Measurements from ENCODE around the gene LBHD1.
A peak's percentile ranks its signal among the peaks of the same experiment; 100 is the strongest.
"Not testable (repeated sequence)": the region's sequence is repeated elsewhere in the genome, so short reads cannot be mapped to it uniquely, and the experiment has no call there.

Gene LBHD1

DNA sequence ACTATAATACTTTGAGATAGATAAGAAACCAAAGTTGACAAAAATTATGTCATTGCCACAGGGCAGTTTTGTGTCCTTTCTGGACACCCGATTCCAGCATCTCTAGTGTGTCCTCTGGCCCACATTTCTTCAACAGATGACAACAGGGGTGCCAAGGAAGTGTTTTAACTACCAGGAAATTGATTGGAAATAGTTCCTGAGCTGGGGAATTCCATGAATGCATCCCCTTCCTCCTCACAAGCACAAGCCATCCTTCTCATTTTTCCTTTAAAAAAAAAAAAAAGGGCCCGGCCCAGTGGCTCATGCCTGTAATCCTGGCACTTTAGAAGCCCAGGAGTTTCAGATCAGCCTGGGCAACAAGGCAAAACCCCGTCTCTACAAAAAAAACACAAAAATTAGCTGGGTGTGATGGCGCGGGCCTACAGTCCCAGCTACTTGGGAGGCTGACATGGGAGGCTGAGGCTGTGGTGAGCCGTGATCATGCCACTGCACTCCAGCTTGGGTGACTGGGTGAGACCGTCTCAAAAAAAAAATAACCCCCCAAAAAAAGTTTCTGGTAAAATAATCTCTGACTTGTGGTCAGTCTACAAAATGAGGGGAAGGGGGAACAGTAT lies 49.5 kb downstream of the LBHD1 start:
- TF ChIP-seq, protein P1, sequence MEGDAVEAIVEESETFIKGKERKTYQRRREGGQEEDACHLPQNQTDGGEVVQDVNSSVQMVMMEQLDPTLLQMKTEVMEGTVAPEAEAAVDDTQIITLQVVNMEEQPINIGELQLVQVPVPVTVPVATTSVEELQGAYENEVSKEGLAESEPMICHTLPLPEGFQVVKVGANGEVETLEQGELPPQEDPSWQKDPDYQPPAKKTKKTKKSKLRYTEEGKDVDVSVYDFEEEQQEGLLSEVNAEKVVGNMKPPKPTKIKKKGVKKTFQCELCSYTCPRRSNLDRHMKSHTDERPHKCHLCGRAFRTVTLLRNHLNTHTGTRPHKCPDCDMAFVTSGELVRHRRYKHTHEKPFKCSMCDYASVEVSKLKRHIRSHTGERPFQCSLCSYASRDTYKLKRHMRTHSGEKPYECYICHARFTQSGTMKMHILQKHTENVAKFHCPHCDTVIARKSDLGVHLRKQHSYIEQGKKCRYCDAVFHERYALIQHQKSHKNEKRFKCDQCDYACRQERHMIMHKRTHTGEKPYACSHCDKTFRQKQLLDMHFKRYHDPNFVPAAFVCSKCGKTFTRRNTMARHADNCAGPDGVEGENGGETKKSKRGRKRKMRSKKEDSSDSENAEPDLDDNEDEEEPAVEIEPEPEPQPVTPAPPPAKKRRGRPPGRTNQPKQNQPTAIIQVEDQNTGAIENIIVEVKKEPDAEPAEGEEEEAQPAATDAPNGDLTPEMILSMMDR (IDR thresholded peaks at IDR 0.05; ENCODE audit: insufficient read depth, missing control alignments), result no peak
- no peak for DNase-seq (ENCODE audit: insufficient read length, low spot score)
- FAIRE-seq, result no peak

DNA sequence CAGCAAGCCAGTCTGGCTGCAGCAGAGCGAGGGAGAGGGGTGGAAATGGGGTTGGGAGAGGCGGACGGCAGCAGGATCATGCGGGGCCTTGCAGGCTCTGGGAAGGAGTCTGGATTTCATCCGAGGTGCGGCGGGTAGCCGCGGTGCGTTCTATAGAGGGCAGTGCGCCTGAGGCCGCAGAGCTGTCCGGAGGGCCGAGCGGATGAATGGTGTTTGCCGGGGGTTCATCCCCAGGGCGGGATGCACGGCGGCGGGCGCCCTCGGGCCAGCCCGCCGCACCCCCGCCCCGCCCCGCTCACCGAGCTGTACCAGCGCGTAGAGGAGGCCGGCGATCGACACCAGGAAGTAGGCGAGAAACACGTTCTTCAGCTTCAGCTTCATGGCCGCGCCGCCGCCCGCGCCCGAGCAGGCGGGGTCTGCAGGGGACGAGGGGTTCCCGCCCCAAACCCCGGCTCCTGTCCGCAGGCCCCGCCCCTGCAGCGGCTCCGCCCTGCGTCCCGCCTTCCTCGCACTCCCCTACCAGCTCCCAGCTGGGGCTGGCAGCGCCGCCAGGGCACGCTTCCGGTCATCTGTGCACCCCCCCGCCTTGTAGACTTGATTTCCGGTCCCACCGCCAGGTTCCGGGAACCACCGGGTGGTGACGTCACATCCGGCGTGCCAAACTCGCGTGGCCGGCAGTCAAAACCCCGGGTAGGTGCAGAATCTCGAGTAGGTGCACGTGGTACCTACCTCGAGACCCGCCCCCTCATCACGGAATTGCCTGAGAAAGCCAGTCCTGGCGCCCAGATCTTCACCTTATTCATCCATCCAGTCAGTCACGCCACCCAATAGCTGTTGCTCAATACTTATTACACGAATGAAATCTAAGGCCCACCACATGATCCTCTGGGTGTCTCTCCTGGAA lies 50.2 kb downstream of the LBHD1 start, which contains the start of gene B3GAT3:
B3GAT3 (minus strand) TSS at position 420 of the 904 bp plus-strand sequence; CDS start at position 381, 39 bp downstream.
- TF ChIP-seq, protein P1 (IDR thresholded peaks at IDR 0.05; ENCODE audit: insufficient read depth, missing control alignments), result no peak
- FAIRE-seq, result no peak
- DNase-seq (ENCODE audit: insufficient read length, low spot score), result peak; percentile 97

DNA sequence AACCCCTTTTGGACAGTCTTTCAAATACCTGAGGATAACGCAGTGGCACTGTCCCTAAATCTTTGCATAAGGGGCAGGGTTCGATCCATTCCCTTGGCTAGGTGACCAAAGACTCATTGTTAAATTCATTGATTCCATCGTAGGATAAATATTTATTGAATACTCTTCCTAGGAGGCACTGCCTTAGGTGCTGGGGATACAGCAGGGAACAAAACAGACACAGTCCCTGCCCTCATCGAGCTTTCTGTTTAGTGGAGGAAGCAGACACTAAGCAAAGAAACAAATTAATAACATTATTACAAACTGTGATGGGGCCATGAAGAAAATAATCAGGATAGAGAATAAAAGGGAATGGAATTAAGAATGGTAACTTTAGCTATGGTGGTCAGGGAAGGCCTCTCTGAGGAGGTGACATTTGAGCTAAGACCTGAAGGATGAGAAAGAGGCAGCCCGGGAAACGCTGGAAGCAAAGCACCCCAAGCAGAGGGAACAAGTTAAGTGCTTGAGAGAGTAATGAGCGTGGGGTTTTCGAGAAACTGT lies 51.0 kb downstream of the LBHD1 start:
- no peak for FAIRE-seq
- TF ChIP-seq, protein P1 (IDR thresholded peaks at IDR 0.05; ENCODE audit: insufficient read depth, missing control alignments), result no peak
- no peak for DNase-seq (ENCODE audit: insufficient read length, low spot score)

DNA sequence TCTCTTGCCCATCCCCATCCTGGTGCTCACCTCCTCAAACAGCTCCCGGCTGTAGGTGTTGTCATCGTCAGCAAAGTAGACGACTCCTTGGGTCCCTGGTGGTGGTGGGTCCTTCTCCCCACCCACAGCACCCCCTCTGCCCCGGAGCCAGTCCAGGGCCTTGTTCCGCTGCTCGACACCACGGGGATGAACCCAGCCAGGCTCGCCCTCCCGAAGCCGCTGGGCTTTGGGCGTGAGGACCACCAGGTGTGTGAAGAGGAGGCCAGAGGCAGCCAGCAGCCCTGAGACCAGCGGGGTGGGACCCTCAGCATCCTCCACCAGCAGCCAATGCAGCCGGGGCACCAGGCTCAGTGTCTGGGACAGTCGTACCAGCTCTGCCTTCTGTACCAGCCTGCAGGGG lies 55.1 kb downstream of the LBHD1 start:
- DNase-seq (ENCODE audit: insufficient read length, low spot score); FAIRE-seq: not testable (repeated sequence)

DNA sequence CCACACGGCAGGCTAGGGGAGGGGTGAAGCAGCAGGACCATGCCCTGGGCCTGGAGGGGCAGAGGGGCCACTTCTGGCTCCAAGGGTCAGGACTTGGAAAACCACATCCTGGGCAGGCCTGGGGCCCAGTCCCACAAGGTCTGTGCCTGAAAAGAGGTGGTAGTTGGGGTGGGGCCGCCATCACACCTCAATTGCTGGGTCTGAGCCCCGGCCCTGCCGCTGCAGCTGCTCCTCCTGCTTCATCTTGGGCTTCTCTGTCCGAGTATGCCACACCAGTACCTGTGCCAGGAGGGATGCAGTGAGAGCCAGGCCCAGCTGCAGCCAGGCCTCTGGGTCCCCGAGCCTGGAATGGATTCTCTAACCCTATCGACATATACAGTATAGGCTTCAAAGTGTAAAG lies 56.5 kb downstream of the LBHD1 start:
- DNase-seq (ENCODE audit: insufficient read length, low spot score), result no peak
- FAIRE-seq, result no peak
- TF ChIP-seq, protein P1 (IDR thresholded peaks at IDR 0.05; ENCODE audit: insufficient read depth, missing control alignments), result no peak

DNA sequence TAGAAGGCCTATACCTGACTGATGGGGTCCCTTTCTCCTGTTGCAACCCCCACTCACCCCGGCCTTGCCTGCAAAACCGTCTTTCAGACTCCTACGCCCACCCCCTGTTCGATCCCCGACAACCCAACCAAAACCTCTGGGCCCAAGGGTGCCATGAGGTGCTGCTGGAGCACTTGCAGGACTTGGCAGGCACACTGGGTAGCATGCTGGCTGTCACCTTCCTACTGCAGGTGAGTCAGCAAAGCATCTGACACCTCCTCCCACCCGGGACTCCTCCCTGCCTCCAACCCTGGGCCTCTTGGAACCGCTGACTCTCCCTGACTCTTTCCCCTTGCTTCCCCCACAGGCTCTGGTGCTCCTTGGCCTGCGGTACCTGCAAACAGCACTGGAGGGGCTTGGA lies 57.8 kb downstream of the LBHD1 start:
- TF ChIP-seq, protein P1 (IDR thresholded peaks at IDR 0.05; ENCODE audit: insufficient read depth, missing control alignments), result no peak
- FAIRE-seq (no peak), DNase-seq (ENCODE audit: insufficient read length, low spot score) (no peak)

DNA sequence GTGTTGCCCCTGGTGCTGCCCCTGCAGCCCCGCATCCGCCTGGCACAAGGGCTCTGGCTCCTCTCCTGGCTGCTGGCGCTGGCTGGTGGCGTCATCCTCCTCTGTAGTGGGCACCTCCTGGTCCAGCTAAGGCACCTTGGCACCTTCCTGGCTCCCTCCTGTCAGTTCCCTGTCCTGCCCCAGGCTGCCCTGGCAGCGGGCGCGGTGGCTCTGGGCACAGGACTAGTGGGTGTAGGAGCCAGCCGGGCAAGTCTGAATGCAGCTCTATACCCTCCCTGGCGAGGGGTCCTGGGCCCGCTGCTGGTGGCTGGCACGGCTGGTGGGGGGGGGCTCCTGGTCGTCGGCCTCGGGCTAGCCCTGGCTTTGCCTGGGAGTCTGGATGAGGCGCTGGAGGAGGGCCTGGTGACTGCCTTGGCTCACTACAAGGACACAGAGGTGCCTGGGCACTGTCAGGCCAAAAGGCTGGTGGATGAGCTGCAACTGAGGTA lies 58.7 kb downstream of the LBHD1 start:
- no peak for FAIRE-seq
- no peak for DNase-seq (ENCODE audit: insufficient read length, low spot score)

More for the DNA sequence above, 58.7 kb downstream of the LBHD1 start:
- TF ChIP-seq, protein P1 (IDR thresholded peaks at IDR 0.05; ENCODE audit: insufficient read depth, missing control alignments), result no peak

Measured in D721Med (cell line).